ENCODE data around the gene SLC25A13. TPM values are rescaled to one million over a fixed set of nuclear protein-coding genes. Genes with fewer than 3 reads are reported as not detected.
A peak's percentile ranks its signal among the peaks of the same experiment; 100 is the strongest.

SLC25A13 gene
- total and polyA plus RNA-seq, 2 of the 8 experiments (the other 6 are each of a cell fraction or from before 2014, with no cell fraction given): 30.8 to 85.4 TPM

GRCh38 chr7:96308253-96308949, 13.5 kb downstream of the SLC25A13 start (continued):
- TF ChIP-seq SP1 (IDR thresholded peaks at IDR 0.05; ENCODE audit: low read depth, low read length) (no peak), ATF2 (IDR thresholded peaks at IDR 0.05; ENCODE audit: low read length) (no peak), NANOG (IDR thresholded peaks at IDR 0.05; ENCODE audit: insufficient read depth, low read depth, low read length, poor library complexity, severe bottlenecking) (peak; percentile 83), TCF12 (IDR thresholded peaks at IDR 0.05; ENCODE audit: low read depth, low read length) (no peak), YY1 (IDR thresholded peaks at IDR 0.05; ENCODE audit: low read depth, low read length) (no peak), RFX5 (IDR thresholded peaks at IDR 0.05; ENCODE audit: borderline replicate concordance, low read depth, low read length) (no peak), SAP30 (IDR thresholded peaks at IDR 0.05; ENCODE audit: insufficient read depth, insufficient replicate concordance, low read length) (no peak), CEBPB (IDR thresholded peaks at IDR 0.05; ENCODE audit: low read depth, low read length) (peak; percentile 71; the same call in 1 of the 2 replicates), CTBP2 (IDR thresholded peaks at IDR 0.05; ENCODE audit: borderline replicate concordance, insufficient read depth, insufficient read length, low read length) (no peak), RXRA (IDR thresholded peaks at IDR 0.05; ENCODE audit: insufficient read depth, low read depth, low read length) (no peak)

Measured in H1 (cell line).